ENCODE data around the gene STRIP2.

DNA sequence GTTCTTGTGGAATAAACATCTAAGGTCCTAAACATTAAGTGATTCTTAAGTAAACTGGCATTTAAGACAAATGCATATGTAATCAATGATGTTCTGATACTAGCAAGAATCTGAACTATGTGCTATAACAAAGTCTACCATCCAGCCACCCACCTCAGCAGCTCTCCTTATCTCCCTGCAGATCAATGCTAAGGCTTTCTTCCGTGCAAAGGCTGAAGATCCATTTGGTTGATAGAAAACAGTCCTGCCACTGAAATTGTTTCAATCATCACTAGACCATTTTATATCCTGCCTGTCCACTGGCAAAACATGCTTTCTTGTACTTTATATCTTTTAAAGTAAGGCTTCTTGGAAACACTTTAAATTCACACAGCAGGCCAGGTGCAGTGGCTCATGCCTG, 61.8 kb downstream of the STRIP2 start:
- TF ChIP-seq ATF7 (IDR thresholded peaks at IDR 0.05) (no peak), DPF2 (IDR thresholded peaks at IDR 0.05) (no peak), POLR2A (conservative IDR thresholded peaks at IDR 0.05) (no peak), BRCA1 (IDR thresholded peaks at IDR 0.05) (no peak), BRCA1 (CRISPR knock-in tag; IDR thresholded peaks at IDR 0.05) (no peak)

Measured in K562 (cell line).